Spleen (tissue), 11 donors: ENCODE measurements around the gene CRB1. TPM values are rescaled to one million over a fixed set of nuclear protein-coding genes. Genes with fewer than 3 reads are reported as not detected.

Experiments
- DNase-seq: peaks from one replicate; pipeline ENCODE4 v3.0.0-alpha.2; 2020
- H3K27ac ChIP-seq, 8 donors: fragments of 200-600 bp; sonication (generic) in 7 of 8; 1 replicate in 4 of 8; 2 replicates in 4 of 8; pipeline versions ENCODE4 v1.5.0 to v1.8.0; 2016 to 2021; ENCODE audit warnings: inconsistent platforms in 4 of 8, mild to moderate bottlenecking in 4 of 8, moderate library complexity in 1 of 8
- H3K27me3 ChIP-seq, 7 donors: fragments of 200-600 bp; sonication (generic) in 6 of 7; replicated peaks in 1 of 7; 1 replicate in 4 of 7; 2 replicates in 3 of 7; pipeline versions ENCODE4 v1.5.0 to v1.8.0; 2016 to 2021; ENCODE audit warnings: inconsistent platforms in 3 of 7, mild to moderate bottlenecking in 1 of 7
- H3K36me3 ChIP-seq, 6 donors: fragments of 200-600 bp; sonication (generic) in 5 of 6; 1 replicate in 4 of 6; 2 replicates in 2 of 6; pipeline versions ENCODE4 v1.5.0 to v1.8.0; 2016 to 2021; ENCODE audit warnings: inconsistent platforms in 2 of 6
- H3K4me1 ChIP-seq, 6 donors: fragments of 200-600 bp; sonication (generic) in 5 of 6; 1 replicate in 3 of 6; 2 replicates in 3 of 6; pipeline versions ENCODE4 v1.5.0 to v1.8.0; 2016 to 2021; ENCODE audit warnings: inconsistent platforms in 3 of 6
- H3K4me3 ChIP-seq, 8 donors: fragments of 200-600 bp; sonication (generic) in 7 of 8; 1 replicate in 4 of 8; 2 replicates in 4 of 8; pipeline versions ENCODE4 v1.5.0 to v1.8.0; 2016 to 2021; ENCODE audit warnings: inconsistent platforms in 4 of 8, mild to moderate bottlenecking in 4 of 8, moderate library complexity in 2 of 8
- H3K9me3 ChIP-seq, 8 donors: fragments of 200-600 bp; sonication (generic) in 7 of 8; 1 replicate in 4 of 8; 2 replicates in 4 of 8; pipeline versions ENCODE4 v1.5.0 to v1.8.0; 2016 to 2021; ENCODE audit warnings: inconsistent platforms in 4 of 8
- CTCF ChIP-seq, 11 experiments: fragments of 200-600 bp in 7 of 11; fragments of 450-650 bp in 4 of 11; sonication (generic) in 4 of 11; IDR thresholded peaks in 8 of 11; conservative IDR thresholded peaks in 3 of 11; 1 replicate in 7 of 11; 2 replicates in 4 of 11; pipeline versions ENCODE4 v1.4.0 to v1.8.0; 2016 to 2021; ENCODE audit warnings: antibody characterized with exemption in 11 of 11, inconsistent platforms in 4 of 11, mild to moderate bottlenecking in 1 of 11
- POLR2A ChIP-seq, 3 donors: fragments of 450-650 bp; IDR thresholded peaks; one replicate each; pipeline ENCODE4 v1.5.1; 2017; ENCODE audit warnings: antibody characterized with exemption in 3 of 3, mild to moderate bottlenecking in 1 of 3
- POLR2AphosphoS5 ChIP-seq, 3 donors: sonication (generic); formaldehyde crosslinking; IDR thresholded peaks; one replicate each; pipeline ENCODE4 v1.5.1; 2017; ENCODE audit warnings: antibody characterized with exemption in 3 of 3
- WGBS, 5 donors: extraction: QIAGEN DNeasy Blood & Tissue Kit in 3 of 5; methylation state at CpG; one replicate each; pipeline versions ENCODE4 v1.1.5 to v1.1.7; 2013 to 2018; 5-methylcytosine and 5-hydroxymethylcytosine counted together
- intact Hi-C: fragments of 100-400 bp; cut with DNase I; formaldehyde crosslinking; loops from one replicate; pipeline ENCODE4 v1.15.0; 2023; ENCODE audit warnings: low total_unique reads
- polyA plus RNA-seq, 3 donors: library from polyadenylated mRNA; stranded (reverse); fragments of 200-250 nt; gene quantifications; one replicate each; pipeline ENCODE4 v1.2.1, GENCODE V29; 2013
- total RNA-seq, 7 donors: library from RNA; depleted of rRNA in 3 of 7; stranded (reverse); fragments of >200 nt in 3 of 7; fragmentation: NEBNext Ultra II Directional in 4 of 7; extraction: Animal tissue kit (Norgen Biotek cat#: 25700) in 4 of 7; gene quantifications; one replicate each; pipeline versions ENCODE4 v1.1.0 to v1.2.1, GENCODE V29; 2016 to 2021
- donor health status: healthy with polysubstance abuse.
- donor health status: DM: no; HTN: no; CAD: no; lungs with moderate emphysema.
- donor health status: DM: no; HTN: no; CAD: no.
- donor health status: Bipolar disorder and iron deficiency.
- donor health status: healthy.
- donor health status: DM: no; HTN: no; CAD: no.
- donor health status: DM: yes; HTN: yes; CAD: no.

CRB1 gene
- total and polyA plus RNA-seq, 10 donors, result 0.05 to 0.49 (median 0.20) TPM; not detected in 1

DNA sequence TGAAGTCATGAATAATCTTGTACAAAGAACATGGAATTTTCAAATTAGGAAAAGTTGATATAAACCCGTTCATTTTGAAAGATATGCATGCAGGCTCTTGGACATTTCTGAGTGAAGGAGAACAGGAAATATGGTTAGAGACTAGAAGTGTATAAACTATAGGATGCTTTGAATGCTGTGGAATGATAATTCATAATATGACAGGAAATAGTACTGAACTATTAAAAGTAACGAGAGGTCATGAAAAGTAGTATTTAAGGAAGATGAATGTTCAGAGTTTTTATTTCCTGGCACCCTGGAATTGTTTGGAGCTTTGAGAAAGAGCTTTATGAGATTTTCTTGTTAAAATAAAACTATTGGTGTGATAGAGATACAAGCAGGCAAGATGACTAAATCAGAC lies 18.7 kb upstream of the CRB1 start:
- Histone ChIP-seq H3K4me3 (no peak overlapping the region), H3K27me3 (no peaks in the 10 kb centered on the region), H3K27ac (no peak overlapping the region), H3K4me1 (no peaks in the 10 kb centered on the region), H3K36me3 (no peaks in the 10 kb centered on the region), H3K9me3 (peaks cover 0 to 2% (median 0%) of the 10 kb centered on the region in 8 donors)
- WGBS, 5 donors, result 35 to 50% (median 44%) methylated on average over 2 of the region's 2 CpGs
- TF ChIP-seq POLR2AphosphoS5 (IDR thresholded peaks at IDR 0.05) (no peak), POLR2A (IDR thresholded peaks at IDR 0.05) (no peak), CTCF (IDR thresholded peaks at IDR 0.05 in 8 of 11, conservative IDR thresholded peaks at IDR 0.05 in 3 of 11) (no peak)
- DNase-seq, result no peak
- intact Hi-C loops, result no loop called here

- Histone ChIP-seq H3K36me3 (no peaks in the 10 kb centered on the region), H3K9me3 (no peaks in the 10 kb centered on the region), H3K4me1 (peaks cover 0 to 4% (median 0%) of the 10 kb centered on the region in 6 donors), H3K27me3 (no peaks in the 10 kb centered on the region), H3K27ac (no peak overlapping the region), H3K4me3 (no peak overlapping the region)
- DNase-seq, result no peak
- intact Hi-C loops, result no loop called here
- TF ChIP-seq POLR2AphosphoS5 (IDR thresholded peaks at IDR 0.05), result no peak
- TF ChIP-seq CTCF (IDR thresholded peaks at IDR 0.05 in 8 of 11, conservative IDR thresholded peaks at IDR 0.05 in 3 of 11), result no peak
- no peak for TF ChIP-seq POLR2A (IDR thresholded peaks at IDR 0.05)
- WGBS, 5 donors, result 77 to 92% (median 85%) methylated on average over 2 of the region's 2 CpGs
Observed at GRCh38 chr1:197250616-197251015, 17.4 kb upstream of the CRB1 start.

GRCh38 chr1:197252973-197253372 lies 15.1 kb upstream of the CRB1 start:
- intact Hi-C loops, result no loop called here

GRCh38 chr1:197254866-197255265 lies 13.2 kb upstream of the CRB1 start:
- Histone ChIP-seq H3K4me1 (peaks cover 0 to 4% (median 0%) of the 10 kb centered on the region in 6 donors), H3K36me3 (no peaks in the 10 kb centered on the region), H3K27ac (no peak overlapping the region), H3K27me3 (no peaks in the 10 kb centered on the region), H3K9me3 (no peaks in the 10 kb centered on the region), H3K4me3 (no peak overlapping the region)
- TF ChIP-seq POLR2A (IDR thresholded peaks at IDR 0.05) (no peak), POLR2AphosphoS5 (IDR thresholded peaks at IDR 0.05) (no peak), CTCF (IDR thresholded peaks at IDR 0.05 in 8 of 11, conservative IDR thresholded peaks at IDR 0.05 in 3 of 11) (no peak)
- 19 to 48% (median 23%) methylated on average over 1 of the region's 1 CpG for WGBS, 5 donors
- DNase-seq, result no peak
- intact Hi-C loops, result no loop called here

More at GRCh38 chr1:197252973-197253372, 15.1 kb upstream of the CRB1 start:
- Histone ChIP-seq H3K27ac (no peak overlapping the region), H3K9me3 (no peaks in the 10 kb centered on the region), H3K36me3 (no peaks in the 10 kb centered on the region), H3K4me3 (no peak overlapping the region), H3K27me3 (no peaks in the 10 kb centered on the region), H3K4me1 (peaks cover 0 to 4% (median 0%) of the 10 kb centered on the region in 6 donors)
- TF ChIP-seq CTCF (IDR thresholded peaks at IDR 0.05 in 8 of 11, conservative IDR thresholded peaks at IDR 0.05 in 3 of 11) (no peak), POLR2A (IDR thresholded peaks at IDR 0.05) (no peak), POLR2AphosphoS5 (IDR thresholded peaks at IDR 0.05) (no peak)
- 64 to 75% (median 73%) methylated on average over 4 of the region's 4 CpGs for WGBS, 5 donors
- DNase-seq, result no peak
